HepG2 (cell line): ENCODE measurements around the gene PDE1C. TPM values are rescaled to one million over a fixed set of nuclear protein-coding genes. Genes with fewer than 3 reads are reported as not detected.

Experiments
- ATAC-seq: fragments of 200-7000 bp; cut with Tn5 transposase; 3 replicates; pipeline ENCODE4 v1.9.1; 2020; ENCODE audit warnings: mild to moderate bottlenecking, moderate library complexity
- BruUV-seq: library from RNA; stranded (reverse); fragments of 400-500 nt; replicated peaks from 2 replicates; lab custom pipeline; 2021; lab: Mats Ljungman, UMichigan
- CTCF ChIA-PET: fragments of 300-600 bp; formaldehyde crosslinking; extraction: SDS; loops from one replicate; lab custom pipeline; 2021; ENCODE audit warnings: low total read pairs, inconsistent platforms, low intra/inter-chr PET ratio; lab: Yijun Ruan, JAX
- POLR2A ChIA-PET: fragments of 350-600 bp; sonication (Branson Sonifier 250); formaldehyde crosslinking; loops from one replicate; lab custom pipeline; 2020; ENCODE audit warnings: antibody characterized with exemption, inconsistent platforms; lab: Yijun Ruan, JAX
- DNase-seq: peaks from one replicate; pipeline ENCODE4 v3.0.0-alpha.2; 2015; ENCODE audit warnings: low spot score
- FAIRE-seq: peaks from 3 replicates; lab custom pipeline; 2011; peaks lifted over from hg19 to GRCh38; lab: Jason Lieb, UNC
- H2AFZ ChIP-seq: one replicate; pipeline ENCODE4 v1.6.1; 2011; ENCODE audit warnings: low read length, inconsistent platforms
- H3K27ac ChIP-seq: fragments of 300-600 bp; 3 replicates; pipeline ENCODE4 v1.8.0; 2011; ENCODE audit warnings: mixed run types, mild to moderate bottlenecking, mixed read lengths, low read length, inconsistent platforms; ENCODE audit not compliant: insufficient read depth; ENCODE audit errors: extremely low read length
- H3K27me3 ChIP-seq, 2 experiments: fragments of 200-600 bp in 1 of 2; 2 replicates in 1 of 2; 3 replicates in 1 of 2; pipeline versions ENCODE4 v1.6.0 to v1.8.0; 2011; ENCODE audit warnings: low read length in 2 of 2, mild to moderate bottlenecking in 2 of 2, moderate library complexity in 2 of 2, inconsistent platforms in 1 of 2; ENCODE audit not compliant: insufficient read depth in 2 of 2, control insufficient read depth in 1 of 2
- H3K36me3 ChIP-seq, 2 experiments: fragments of 200-600 bp in 1 of 2; replicated peaks in 1 of 2; 2 replicates in 1 of 2; 3 replicates in 1 of 2; pipeline versions ENCODE4 v1.5.1 to v1.8.0; 2011; ENCODE audit warnings: low read length in 2 of 2, inconsistent platforms in 1 of 2; ENCODE audit not compliant: insufficient read depth in 2 of 2, control insufficient read depth in 1 of 2
- H3K4me1 ChIP-seq: 2 replicates; pipeline ENCODE4 v1.5.1; 2012; ENCODE audit warnings: low read length, inconsistent platforms; ENCODE audit not compliant: insufficient read depth
- H3K4me2 ChIP-seq: 2 replicates; pipeline ENCODE4 v1.6.0; 2011; ENCODE audit warnings: low read depth, low read length, inconsistent platforms
- H3K4me3 ChIP-seq, 3 experiments: fragments of 200-600 bp in 1 of 3; sonication (generic), shearing (Covaris generic) in 1 of 3; replicated peaks in 1 of 3; 2 replicates each; pipeline ENCODE4 v1.5.1; 2011 to 2016; ENCODE audit warnings: low read length in 3 of 3, inconsistent platforms in 2 of 3, low read depth in 2 of 3, mild to moderate bottlenecking in 2 of 3, control low read depth in 1 of 3, mixed read lengths in 1 of 3; ENCODE audit not compliant: insufficient read depth in 1 of 3
- H3K79me2 ChIP-seq: one replicate; pipeline ENCODE4 v1.6.1; 2011; ENCODE audit warnings: low read length, inconsistent platforms; ENCODE audit not compliant: insufficient read depth
- H3K9ac ChIP-seq: 2 replicates; pipeline ENCODE4 v1.6.0; 2011; ENCODE audit warnings: mild to moderate bottlenecking, low read depth, low read length, inconsistent platforms; ENCODE audit not compliant: insufficient read depth
- H3K9me3 ChIP-seq: 2 replicates; pipeline ENCODE4 v1.5.1; 2012; ENCODE audit warnings: mild to moderate bottlenecking, low read length
- H4K20me1 ChIP-seq: 2 replicates; pipeline ENCODE4 v1.6.0; 2011; ENCODE audit warnings: inconsistent platforms, mild to moderate bottlenecking, low read length, moderate library complexity; ENCODE audit not compliant: insufficient read depth
- CAMTA2 ChIP-seq: sonication (generic); formaldehyde crosslinking; IDR thresholded peaks from 2 replicates; pipeline ENCODE4 v1.4.0; 2020; ENCODE audit warnings: mild to moderate bottlenecking, missing genetic modification reagents, borderline replicate concordance
- CEBPZ ChIP-seq: IDR thresholded peaks from 2 replicates; pipeline ENCODE4 v1.6.1; 2012; ENCODE audit warnings: low read length, improper control_type of control experiment
- FLYWCH1 ChIP-seq: sonication (generic); formaldehyde crosslinking; IDR thresholded peaks from 2 replicates; pipeline ENCODE4 v1.8.1; 2023; ENCODE audit warnings: mild to moderate bottlenecking, missing genetic modification reagents
- JUN ChIP-seq: sonication (generic); formaldehyde crosslinking; IDR thresholded peaks from 2 replicates; pipeline ENCODE4 v1.4.0; 2020; ENCODE audit warnings: mild to moderate bottlenecking, missing genetic modification reagents
- LRRFIP1 ChIP-seq: sonication (generic); formaldehyde crosslinking; conservative IDR thresholded peaks from 2 replicates; pipeline ENCODE4 v1.4.0; 2020; ENCODE audit warnings: missing genetic modification reagents
- MAFF ChIP-seq: IDR thresholded peaks from 2 replicates; pipeline ENCODE4 v1.6.1; 2011; ENCODE audit warnings: low read depth, low read length, improper control_type of control experiment
- MAFK ChIP-seq, 2 experiments: IDR thresholded peaks in 1 of 2; conservative IDR thresholded peaks in 1 of 2; 2 replicates each; pipeline ENCODE4 v1.6.1; 2011; ENCODE audit warnings: improper control_type of control experiment in 2 of 2, low read length in 2 of 2
- NKX3-1 ChIP-seq: sonication (generic); formaldehyde crosslinking; IDR thresholded peaks from 2 replicates; pipeline ENCODE4 v1.5.0; 2020; ENCODE audit warnings: missing genetic modification reagents
- WGBS: methylation state at CpG from one replicate; pipeline ENCODE4 v1.1.6; 2017; ENCODE audit warnings: low lambda C conversion rate; 5-methylcytosine and 5-hydroxymethylcytosine counted together
- in situ Hi-C: cut with HindIII; loops from 2 replicates; pipeline ENCODE4 v1.10.0; 2017; ENCODE audit warnings: low pct_unique_long_range_greater_than_20kb; ENCODE audit not compliant: extremely low pct_ligation_motif_present
- intact Hi-C: fragments of 100-400 bp; cut with micrococcal nuclease; formaldehyde crosslinking; loops from one replicate; pipeline ENCODE4 v1.10.0; 2022; ENCODE audit not compliant: unreplicated experiment
- polyA plus RNA-seq, 8 experiments: library from polyadenylated mRNA; depleted of rRNA in 3 of 8; stranded (reverse) in 7 of 8; unstranded in 1 of 8; fragments of >200 nt; fragmentation: Illumina TruSeq in 4 of 8; extraction: Trizol in 4 of 8; gene quantifications; 2 replicates each; pipeline versions ENCODE4 v1.2.1 to v1.2.3, GENCODE V29; 2011 to 2016; ENCODE audit warnings: low read depth in 4 of 8, missing spikeins in 1 of 8, mixed read lengths in 1 of 8; ENCODE audit not compliant: insufficient read depth in 1 of 8
- total RNA-seq, 5 experiments: library from RNA; depleted of rRNA; stranded (reverse); fragments of >200 nt; fragmentation: Illumina TruSeq; extraction: Trizol; gene quantifications; 2 replicates each; pipeline ENCODE4 v1.2.3, GENCODE V29; 2016; ENCODE audit warnings: low read depth in 1 of 5

Gene PDE1C
- total and polyA plus RNA-seq, 2 of the 13 experiments (the other 11 are each of a cell fraction or from before 2014, with no cell fraction given): not detected

GRCh38 chr7:32051128-32051527, 19.1 kb downstream of the PDE1C start (continued):
- no peak for TF ChIP-seq NKX3-1 (CRISPR knock-in tag)

GRCh38 chr7:32049599-32049998, 20.6 kb downstream of the PDE1C start:
- Histone ChIP-seq H3K79me2 (no peaks in the 10 kb centered on the region), H3K36me3 (no peaks in the 10 kb centered on the region), H3K27ac (no peak overlapping the region), H3K4me3 (no peak overlapping the region), H2AFZ (no peak overlapping the region), H3K27me3 (no peaks in the 10 kb centered on the region), H3K9ac (no peak overlapping the region), H3K9me3 (no peaks in the 10 kb centered on the region), H3K4me1 (no peaks in the 10 kb centered on the region), H4K20me1 (no peaks in the 10 kb centered on the region), H3K4me2 (no peak overlapping the region)
- in situ Hi-C loops (no loop called here), intact Hi-C loops (no loop called here)
- FAIRE-seq (no peak), ATAC-seq (no peak), DNase-seq (no peak)
- BruUV-seq: no TSS peak
- TF ChIP-seq JUN (CRISPR knock-in tag) (no peak), MAFK (conservative IDR thresholded peaks at IDR 0.05 in 1 of 2, IDR thresholded peaks at IDR 0.05 in 1 of 2; ENCODE audit: low read length in 2 of 2) (peak; percentile 58 to 77), CAMTA2 (no peak), FLYWCH1 (no peak), LRRFIP1 (CRISPR knock-in tag) (no peak), CEBPZ (no peak), MAFF (peak; percentile 40; the same call in 1 of the 2 replicates)
- ChIA-PET CTCF (no interaction called here), POLR2A (no interaction called here)
- WGBS: 0% methylated on average over 3 of the region's 3 CpGs
